GM18502 (cell line): Measurements from ENCODE around the gene CNTN2.

Experiments
- ATAC-seq: cut with Tn5 transposase; IDR thresholded peaks from one replicate; pipeline ENCODE4 v1.9.1; 2021; ENCODE audit warnings: mild to moderate bottlenecking; ENCODE audit not compliant: unreplicated experiment, poor library complexity

Gene CNTN2

DNA sequence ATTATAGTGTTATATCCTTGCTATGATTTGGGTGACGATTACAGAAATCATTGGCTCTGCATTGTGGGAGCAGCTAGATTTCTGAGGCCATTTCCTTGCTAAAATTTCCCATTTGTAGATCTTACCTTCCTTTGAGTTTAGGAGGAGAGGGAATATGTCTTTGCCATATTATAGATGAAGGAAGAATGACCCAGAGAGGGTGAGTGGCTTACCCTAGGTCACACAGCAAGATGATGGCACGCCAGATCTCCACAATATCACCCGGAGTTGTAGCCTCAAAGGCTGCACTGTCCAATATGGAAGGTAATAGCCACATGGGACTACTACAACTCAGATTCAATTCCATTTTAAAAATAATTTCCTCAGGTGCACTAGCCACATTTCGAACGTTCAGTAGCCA lies 10.3 kb downstream of the CNTN2 start:
- no peak for ATAC-seq

DNA sequence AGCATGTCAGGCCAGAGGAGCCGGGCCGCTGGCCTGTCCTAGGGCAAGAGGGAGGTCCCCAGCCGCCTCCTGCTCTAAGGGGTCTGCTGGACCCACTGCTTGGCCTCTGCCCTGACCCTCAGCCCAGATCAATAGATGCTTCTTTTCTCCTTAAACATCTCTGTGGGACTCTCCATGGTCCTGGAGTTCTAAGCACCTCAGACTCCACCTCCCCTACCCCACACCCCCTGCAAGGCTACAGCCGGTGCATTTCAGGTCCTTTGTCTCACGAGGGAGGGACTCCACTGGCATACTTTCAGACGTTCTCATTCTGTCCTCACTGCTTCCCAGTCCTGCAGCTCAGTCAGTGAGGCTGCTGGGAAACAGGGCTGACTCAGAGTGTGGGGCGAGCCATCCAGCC lies 11.0 kb downstream of the CNTN2 start:
- ATAC-seq: no peak

DNA sequence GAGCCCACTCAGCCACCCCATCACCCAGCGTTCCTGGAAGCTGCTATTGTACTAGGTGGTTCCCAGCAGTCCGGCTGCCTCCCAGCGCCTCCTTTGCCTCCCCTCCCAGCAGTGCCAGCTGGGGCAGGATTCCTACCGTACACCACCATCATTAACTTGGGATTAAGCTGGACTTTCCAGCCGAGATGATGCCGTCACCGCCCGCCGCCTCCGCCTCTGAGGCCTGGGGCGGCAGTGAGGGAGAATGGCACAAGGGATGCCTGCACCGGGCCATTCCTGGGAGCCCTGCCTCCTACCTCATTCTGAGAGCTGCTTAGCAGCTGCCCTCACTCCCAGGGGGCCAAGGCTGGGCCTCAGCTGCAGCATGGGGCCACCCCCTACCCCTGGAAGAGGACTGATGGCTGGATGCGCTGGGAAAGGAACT lies 13.2 kb downstream of the CNTN2 start:
- ATAC-seq: no peak

DNA sequence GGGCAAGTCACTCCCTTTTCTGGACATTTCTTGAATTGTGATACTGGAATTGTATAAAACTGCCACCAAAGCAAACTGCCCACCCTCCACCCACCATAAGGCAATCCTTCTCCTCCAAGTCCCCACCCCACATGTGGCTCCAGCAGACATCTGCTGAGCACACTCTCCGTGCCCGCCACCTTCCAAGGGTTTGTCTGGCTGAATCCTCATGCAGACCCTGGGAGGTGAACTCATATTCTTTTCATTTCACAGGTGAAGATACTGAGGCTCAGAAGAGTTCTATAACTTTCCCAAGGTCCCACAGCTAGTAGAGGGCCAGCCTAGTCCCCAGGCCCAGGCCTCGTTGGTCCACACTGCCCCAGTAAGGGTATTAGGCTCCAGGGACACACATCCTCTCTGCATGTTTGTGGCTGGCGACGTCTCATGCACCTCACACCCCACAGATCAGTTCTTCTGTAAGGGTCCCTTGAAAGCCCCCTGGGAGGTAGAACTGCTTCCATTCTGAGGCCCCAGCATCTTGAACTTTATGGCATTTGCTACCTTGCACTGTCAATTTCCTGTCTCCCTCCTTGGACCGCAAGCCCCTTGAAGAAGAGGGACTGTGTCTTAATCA lies 14.1 kb downstream of the CNTN2 start:
- no peak for ATAC-seq

DNA sequence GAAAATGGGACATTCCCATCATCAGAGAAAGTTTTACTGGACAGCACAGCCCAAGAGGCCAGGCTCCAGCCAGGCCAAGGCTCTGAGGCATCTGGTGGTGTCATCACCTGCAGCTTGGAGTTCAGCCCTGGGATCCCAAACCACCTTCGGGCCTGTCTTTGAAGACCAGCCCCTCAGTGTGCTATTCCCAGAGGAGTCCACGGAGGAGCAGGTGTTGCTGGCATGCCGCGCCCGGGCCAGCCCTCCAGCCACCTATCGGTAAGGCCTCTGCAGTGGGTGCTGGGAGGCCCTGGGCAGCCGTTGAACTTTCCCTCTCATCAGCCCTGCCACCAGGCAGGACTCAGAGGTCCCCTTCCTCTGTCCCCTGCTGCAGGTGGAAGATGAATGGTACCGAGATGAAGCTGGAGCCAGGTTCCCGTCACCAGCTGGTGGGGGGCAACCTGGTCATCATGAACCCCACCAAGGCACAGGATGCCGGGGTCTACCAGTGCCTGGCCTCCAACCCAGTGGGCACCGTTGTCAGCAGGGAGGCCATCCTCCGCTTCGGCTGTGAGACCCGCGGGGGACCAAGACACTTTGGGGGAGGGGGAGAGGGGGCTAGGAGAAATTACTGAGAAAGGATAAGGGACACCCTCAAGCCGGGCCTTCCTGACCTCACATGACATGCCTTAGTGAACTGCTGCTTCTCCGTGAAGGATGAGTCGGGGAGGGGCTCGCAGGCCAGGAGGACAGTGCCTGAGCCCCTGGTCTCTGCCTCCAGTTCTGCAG lies 15.0 kb downstream of the CNTN2 start:
- ATAC-seq: no peak

DNA sequence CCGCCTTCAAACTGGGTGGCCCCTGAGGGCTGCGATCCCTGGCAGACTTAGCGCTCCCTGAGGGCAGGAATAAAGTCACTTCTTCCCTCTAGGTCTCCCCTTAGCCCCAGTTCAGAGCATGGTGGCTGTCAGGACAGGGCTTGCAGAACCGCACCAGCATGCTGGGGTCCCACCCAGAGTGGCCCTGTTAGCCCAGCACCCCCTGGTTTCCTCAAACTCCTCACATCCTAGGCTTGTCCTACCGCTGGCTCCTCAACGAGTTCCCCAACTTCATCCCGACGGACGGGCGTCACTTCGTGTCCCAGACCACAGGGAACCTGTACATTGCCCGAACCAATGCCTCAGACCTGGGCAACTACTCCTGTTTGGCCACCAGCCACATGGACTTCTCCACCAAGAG lies 15.8 kb downstream of the CNTN2 start:
- ATAC-seq: no peak

DNA sequence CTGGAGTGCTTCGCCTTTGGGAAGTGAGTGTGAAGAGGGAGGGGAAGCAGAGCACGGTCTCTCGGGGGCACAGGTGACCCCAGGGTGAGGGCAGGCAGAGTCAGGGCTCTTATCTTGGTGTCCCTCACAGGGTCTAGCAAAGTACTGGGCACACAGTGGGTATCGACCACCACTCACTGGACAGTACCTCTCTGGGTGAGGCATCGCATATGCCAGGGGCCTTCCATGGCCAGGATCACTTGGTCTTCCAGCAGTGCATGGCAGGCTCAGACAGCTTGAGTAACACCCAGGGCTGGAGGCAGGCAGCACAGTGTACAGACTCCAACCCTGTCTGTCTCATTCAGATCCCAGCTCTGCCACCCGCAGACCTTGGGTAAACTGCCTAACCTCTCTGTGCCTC lies 16.6 kb downstream of the CNTN2 start:
- ATAC-seq: no peak

DNA sequence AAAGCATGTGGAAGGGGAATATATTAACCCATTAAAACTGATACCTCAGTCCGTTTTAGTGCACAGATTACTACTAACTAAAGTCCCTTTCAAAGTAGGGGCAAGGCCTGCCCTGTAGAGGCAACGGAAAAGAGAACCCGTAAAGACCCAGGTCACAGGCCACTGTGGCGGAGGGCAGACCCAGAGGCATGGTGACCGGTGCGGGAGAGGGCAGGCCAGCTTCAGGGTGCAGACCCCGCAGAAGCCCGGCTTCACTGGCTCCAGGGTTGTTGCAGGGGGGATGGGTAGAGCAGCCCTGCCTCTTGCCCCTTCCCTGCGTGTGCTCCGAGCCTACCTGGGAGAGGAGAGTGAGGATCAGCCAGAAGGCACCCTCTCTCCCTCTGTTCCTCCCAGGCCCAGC lies 17.7 kb downstream of the CNTN2 start:
- ATAC-seq: no peak

DNA sequence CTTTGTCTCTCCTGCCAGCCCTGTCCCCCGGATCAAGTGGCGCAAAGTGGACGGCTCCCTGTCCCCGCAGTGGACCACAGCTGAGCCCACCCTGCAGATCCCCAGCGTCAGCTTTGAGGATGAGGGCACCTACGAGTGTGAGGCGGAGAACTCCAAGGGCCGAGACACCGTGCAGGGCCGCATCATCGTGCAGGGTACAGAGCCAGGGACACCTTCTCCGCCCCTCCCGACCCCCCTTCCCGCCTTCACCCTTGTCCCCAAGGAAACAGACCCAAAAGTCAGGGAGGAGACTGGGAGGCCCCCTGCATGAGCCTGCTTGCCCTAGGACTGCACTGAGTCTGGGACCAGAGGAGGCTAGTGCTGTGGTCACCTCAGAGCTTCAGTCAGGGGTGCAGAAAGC lies 18.2 kb downstream of the CNTN2 start:
- no peak for ATAC-seq

DNA sequence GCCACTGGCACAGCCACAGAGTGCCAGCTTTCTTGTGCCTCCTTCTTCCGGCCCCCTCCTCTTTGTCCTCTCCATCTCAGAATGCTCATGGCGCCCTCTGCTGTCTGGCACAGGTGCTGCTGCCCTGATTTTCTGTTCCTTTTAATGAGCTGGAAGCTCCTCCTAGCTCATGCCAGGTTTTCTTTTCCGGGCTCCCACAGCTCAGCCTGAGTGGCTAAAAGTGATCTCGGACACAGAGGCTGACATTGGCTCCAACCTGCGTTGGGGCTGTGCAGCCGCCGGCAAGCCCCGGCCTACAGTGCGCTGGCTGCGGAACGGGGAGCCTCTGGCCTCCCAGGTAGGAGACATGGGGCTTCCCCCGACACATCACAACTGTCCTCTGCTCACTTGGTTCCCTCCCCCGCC lies 18.7 kb downstream of the CNTN2 start:
- ATAC-seq: no peak

DNA sequence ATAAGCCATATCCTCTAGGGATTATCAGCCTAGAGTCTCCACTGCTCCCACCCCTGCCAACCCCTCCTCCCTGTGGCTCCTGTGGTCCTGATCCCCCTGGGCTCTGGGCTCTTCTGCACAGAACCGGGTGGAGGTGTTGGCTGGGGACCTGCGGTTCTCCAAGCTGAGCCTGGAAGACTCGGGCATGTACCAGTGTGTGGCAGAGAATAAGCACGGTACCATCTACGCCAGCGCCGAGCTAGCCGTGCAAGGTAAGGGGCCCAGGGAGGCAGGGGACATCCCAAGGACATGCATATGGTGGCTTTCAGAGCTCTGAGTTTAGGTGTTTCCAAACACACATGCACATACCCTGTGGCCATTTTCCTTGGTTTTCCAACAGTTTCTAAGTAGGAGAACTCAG lies 19.3 kb downstream of the CNTN2 start:
- ATAC-seq: no peak

DNA sequence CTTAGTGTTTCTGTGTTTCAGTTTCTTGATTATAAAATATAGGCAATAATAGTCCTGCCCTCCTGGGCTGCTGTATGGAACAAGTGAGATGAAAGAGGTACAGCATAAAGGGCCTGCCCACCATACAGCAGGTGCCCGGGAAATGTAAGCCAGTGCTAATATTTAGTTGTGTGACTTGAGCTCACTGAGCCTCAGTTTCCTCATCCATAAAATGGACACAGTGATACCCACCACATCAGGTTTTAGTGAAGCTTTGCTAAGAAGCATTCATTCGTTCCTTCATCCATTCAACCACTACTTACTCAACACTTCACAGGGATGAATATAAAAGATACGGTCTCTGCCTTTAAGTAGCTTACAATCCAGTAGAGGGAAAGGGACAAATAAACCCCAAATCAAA lies 19.9 kb downstream of the CNTN2 start:
- ATAC-seq: no peak

DNA sequence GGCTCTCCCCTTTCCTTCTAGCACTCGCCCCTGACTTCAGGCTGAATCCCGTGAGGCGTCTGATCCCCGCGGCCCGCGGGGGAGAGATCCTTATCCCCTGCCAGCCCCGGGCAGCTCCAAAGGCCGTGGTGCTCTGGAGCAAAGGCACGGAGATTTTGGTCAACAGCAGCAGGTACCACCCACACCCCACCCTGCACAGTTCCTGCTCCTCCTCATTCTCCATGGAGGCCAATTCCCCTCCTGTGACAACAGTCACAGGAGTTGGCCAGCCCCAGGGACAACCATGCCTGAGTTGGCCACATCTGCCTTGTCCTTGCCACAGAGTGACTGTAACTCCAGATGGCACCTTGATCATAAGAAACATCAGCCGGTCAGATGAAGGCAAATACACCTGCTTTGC lies 21.3 kb downstream of the CNTN2 start:
- ATAC-seq: no peak

DNA sequence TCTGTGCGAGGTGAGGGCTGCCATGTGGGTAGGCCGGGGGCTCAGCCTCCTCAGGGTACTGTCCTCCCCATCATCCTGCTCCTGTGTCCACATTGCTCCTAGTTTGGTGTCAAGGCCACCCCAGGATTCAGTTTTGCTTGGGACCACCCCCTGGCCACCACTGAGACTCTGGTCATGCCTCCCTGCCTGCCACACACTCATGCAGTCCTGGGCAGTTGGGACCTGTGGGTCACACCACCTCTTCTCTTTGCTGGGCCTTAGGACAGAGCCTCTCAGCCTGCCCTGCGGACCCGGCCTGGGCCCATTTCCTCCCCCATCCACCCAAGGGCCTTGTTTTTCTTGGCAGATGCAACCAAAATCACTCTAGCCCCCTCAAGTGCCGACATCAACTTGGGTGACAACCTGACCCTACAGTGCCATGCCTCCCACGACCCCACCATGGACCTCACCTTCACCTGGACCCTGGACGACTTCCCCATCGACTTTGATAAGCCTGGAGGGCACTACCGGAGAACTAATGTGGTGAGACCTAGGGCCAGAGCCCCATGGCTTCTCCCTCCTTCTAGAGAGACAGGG lies 21.8 kb downstream of the CNTN2 start:
- no peak for ATAC-seq

DNA sequence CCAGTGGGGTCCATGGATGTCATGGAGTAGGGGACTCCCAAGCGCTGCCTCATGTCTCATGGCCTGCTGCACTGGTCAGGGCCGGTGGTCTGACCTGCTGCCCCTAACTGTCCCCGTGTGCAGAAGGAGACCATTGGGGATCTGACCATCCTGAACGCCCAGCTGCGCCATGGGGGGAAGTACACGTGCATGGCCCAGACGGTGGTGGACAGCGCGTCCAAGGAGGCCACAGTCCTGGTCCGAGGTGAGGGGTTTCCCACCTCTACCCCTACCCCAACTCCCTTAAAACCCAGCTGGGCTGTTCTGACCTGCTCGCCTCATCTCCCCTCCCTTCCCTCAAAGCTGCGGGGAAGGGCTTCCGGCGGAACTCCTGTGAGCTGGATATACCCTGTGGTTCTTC lies 22.7 kb downstream of the CNTN2 start:
- ATAC-seq: no peak

DNA sequence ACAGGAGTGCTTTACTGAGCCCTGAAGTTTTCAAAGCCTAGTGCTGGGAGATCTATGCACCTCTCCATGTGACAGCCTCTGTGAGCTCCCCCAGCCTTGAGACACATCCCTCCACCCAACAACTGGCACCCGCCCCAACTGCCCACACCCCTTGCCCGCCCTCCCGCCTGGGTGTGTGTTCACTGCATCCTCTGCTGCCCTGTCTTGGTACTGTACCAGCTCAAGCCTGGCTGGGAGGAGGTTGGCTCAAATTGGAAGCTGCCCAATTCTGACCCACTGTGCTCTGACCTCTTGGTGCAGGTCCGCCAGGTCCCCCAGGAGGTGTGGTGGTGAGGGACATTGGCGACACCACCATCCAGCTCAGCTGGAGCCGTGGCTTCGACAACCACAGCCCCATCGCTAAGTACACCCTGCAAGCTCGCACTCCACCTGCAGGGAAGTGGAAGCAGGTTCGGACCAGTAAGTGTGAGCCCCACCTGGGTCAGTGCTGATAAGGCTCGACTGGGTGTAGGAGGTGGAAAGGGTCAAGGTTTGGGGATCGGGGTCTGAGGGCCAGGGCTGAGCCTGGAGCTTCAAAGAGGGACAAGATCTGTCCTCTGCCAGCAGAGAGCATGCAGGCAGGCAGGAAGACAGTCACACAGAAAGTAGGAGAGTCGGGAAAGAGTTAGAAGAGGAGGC lies 23.3 kb downstream of the CNTN2 start:
- ATAC-seq: no peak

DNA sequence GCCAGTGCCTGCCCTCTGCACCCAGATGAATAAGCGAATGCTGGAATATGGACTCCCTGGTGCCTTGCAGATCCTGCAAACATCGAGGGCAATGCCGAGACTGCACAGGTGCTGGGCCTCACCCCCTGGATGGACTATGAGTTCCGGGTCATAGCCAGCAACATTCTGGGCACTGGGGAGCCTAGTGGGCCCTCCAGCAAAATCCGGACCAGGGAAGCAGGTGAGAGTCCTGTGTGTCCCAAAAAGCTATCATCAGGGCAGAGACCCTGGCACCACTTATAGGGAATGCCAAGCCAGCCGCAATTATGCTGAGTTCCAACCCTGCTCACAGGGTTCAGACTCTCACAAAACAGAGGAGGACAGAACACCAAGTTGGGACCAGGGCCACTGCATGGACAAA lies 24.0 kb downstream of the CNTN2 start:
- no peak for ATAC-seq

DNA sequence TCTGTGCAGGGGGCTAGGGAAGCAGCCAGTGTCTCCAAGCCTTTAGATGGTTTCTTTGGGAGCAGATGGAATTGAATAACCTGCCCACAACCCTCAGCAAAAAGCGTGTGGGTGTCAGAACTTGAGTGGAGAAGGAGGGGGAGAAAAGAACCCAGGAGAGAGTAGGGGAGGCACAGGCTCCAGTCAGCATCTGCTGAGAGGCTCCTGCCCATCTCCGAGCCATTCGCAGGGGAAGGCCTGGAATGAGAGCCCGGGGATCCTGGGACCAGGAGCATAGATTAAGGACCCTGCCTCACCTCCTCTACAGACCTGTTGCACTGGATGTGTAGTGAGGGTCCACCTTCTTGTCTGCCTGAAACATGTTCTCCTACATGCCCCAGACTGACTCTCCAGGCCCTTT lies 25.0 kb downstream of the CNTN2 start:
- no peak for ATAC-seq

DNA sequence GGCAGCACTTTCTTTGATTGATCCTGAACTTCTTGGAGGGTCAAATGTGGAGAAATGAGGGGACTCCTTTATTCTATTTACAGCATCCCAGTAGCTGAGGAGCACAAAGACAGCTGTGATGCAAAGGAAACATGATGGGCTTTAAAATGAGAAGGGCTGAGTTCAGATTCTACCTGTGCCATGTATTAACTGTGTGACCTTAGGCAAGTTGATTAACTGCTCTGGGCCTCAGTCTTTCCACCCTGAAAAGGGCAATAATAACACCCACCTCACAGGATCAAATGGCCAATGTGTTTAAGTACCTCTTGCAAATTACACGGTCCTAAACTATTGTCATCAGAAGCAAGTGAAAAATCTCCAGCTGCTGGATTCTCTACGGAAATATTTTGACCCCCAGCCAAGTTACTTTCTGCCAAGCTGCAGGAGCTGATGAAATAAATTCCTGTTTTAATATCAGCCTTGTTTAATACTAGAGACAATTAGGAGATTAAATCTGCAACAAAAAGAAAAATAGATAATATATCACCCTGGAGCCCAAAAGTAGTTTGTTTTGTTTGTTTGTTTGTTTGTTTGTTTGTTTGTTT lies 25.5 kb downstream of the CNTN2 start:
- no peak for ATAC-seq

DNA sequence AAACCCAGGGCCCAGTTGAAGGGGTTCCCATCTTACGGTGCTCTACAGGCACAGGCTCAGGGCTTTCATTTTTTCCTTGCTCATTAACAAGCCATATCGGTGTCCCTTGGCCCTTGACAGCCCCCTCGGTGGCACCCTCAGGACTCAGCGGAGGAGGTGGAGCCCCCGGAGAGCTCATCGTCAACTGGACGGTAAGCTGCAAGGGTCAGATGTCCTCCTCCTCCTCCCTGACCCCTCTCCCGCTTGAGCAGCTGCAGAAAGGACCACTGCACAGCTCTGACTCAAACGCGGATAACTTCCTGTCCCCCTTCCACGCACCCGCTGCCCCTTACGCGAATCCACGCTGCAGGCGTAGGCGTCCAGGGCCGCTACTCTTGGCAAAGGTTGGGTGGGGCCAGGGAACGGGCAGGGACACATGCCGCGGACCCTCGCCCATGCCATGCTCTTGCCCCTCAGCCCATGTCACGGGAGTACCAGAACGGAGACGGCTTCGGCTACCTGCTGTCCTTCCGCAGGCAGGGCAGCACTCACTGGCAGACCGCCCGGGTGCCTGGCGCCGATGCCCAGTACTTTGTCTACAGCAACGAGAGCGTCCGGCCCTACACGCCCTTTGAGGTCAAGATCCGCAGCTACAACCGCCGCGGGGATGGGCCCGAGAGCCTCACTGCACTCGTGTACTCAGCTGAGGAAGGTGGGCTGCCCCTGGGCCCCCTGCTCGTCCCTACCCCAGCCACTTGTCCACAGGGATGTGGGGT lies 26.5 kb downstream of the CNTN2 start:
- no peak for ATAC-seq
